Activated naive CD8-positive, alpha-beta T cell treated with anti-CD3 and anti-CD28 coated beads, Interleukin-2, amount 10 ng/mL, durations not matched to agents 7 days and 5 days (primary cell): ENCODE data around the gene GPR158. TPM values are rescaled to one million over a fixed set of nuclear protein-coding genes. Genes with fewer than 3 reads are reported as not detected.

Source experiments
- ATAC-seq: fragments of 150-1000 bp; cut with Tn5 transposase; one replicate; pipeline ENCODE4 v1.10.0; 2021; ENCODE audit warnings: low read depth, moderate library complexity
- POLR2A ChIA-PET: fragments of 350-600 bp; sonication (Branson Sonifier 250); formaldehyde crosslinking; loops from one replicate; lab custom pipeline; 2021; ENCODE audit warnings: antibody characterized with exemption; lab: Charles Lee
- DNase-seq: peaks from one replicate; pipeline ENCODE4 v3.0.0; 2021
- H3K27ac Mint-ChIP-seq: one replicate; pipeline ENCODE4 v1.8.0; 2022; ENCODE audit warnings: mild to moderate bottlenecking, mixed read lengths
- H3K27me3 Mint-ChIP-seq: one replicate; pipeline ENCODE4 v1.8.0; 2022; ENCODE audit warnings: mild to moderate bottlenecking, moderate library complexity, mixed read lengths
- H3K36me3 Mint-ChIP-seq: one replicate; pipeline ENCODE4 v1.8.0; 2021; ENCODE audit warnings: mild to moderate bottlenecking, mixed read lengths
- H3K4me1 Mint-ChIP-seq: one replicate; pipeline ENCODE4 v1.8.0; 2021; ENCODE audit warnings: mixed read lengths
- H3K4me3 Mint-ChIP-seq: one replicate; pipeline ENCODE4 v1.8.0; 2022; ENCODE audit warnings: mild to moderate bottlenecking, moderate library complexity, mixed read lengths
- H3K9me3 Mint-ChIP-seq: one replicate; pipeline ENCODE4 v1.8.0; 2021; ENCODE audit warnings: mixed read lengths
- total RNA-seq, 2 experiments: library from RNA; stranded (reverse); gene quantifications; one replicate each; pipeline ENCODE4 v1.2.3, GENCODE V29; 2021

The GPR158 gene
- total RNA-seq, 2 experiments from 2014 or later = not detected

GRCh38 chr10:25222085-25222660 is 47.4 kb downstream of the GPR158 start:
- no peaks in the 10 kb centered on the region for H3K4me1 Mint-ChIP-seq
- peaks cover 7% of the 10 kb centered on the region for H3K27me3 Mint-ChIP-seq
- no peaks in the 10 kb centered on the region for H3K36me3 Mint-ChIP-seq
- H3K9me3 Mint-ChIP-seq = no peaks in the 10 kb centered on the region
- ATAC-seq (no peak), DNase-seq (no peak)
- H3K4me3 Mint-ChIP-seq = no peak overlapping the region
- POLR2A ChIA-PET = no interaction called here
- no peak overlapping the region for H3K27ac Mint-ChIP-seq

- no peaks in the 10 kb centered on the region for H3K36me3 Mint-ChIP-seq
- ATAC-seq (no peak), DNase-seq (no peak)
- H3K4me3 Mint-ChIP-seq = no peak overlapping the region
- H3K9me3 Mint-ChIP-seq = no peaks in the 10 kb centered on the region
- H3K4me1 Mint-ChIP-seq = no peaks in the 10 kb centered on the region
- no peak overlapping the region for H3K27ac Mint-ChIP-seq
- POLR2A ChIA-PET = no interaction called here
- H3K27me3 Mint-ChIP-seq = no peaks in the 10 kb centered on the region
Measured at GRCh38 chr10:25226775-25227682, 52.2 kb downstream of the GPR158 start.

DNA sequence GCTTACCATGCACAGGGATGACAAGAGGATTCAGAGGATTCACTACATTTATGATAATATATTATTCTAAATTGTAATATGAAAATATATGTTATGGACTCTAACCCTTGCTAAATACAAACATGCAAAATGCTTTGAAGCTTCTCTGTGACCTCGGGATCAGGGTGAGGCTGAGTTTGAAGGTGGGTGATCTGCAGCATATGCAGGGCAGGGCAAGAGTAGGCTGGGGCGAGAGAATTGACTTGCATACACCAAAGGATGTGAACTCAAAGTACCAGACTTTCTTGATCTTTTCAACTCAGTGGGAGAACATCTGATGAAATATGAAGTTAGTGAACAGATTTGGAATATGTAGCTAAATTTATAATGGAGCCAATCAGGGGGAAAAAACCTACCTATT is 57.0 kb downstream of the GPR158 start:
- no peak for DNase-seq
- Mint-ChIP-seq H3K36me3 (no peaks in the 10 kb centered on the region), H3K9me3 (no peaks in the 10 kb centered on the region), H3K4me3 (no peak overlapping the region), H3K27me3 (no peaks in the 10 kb centered on the region), H3K4me1 (no peaks in the 10 kb centered on the region), H3K27ac (no peak overlapping the region)
- ATAC-seq = no peak
- POLR2A ChIA-PET = no interaction called here

DNA sequence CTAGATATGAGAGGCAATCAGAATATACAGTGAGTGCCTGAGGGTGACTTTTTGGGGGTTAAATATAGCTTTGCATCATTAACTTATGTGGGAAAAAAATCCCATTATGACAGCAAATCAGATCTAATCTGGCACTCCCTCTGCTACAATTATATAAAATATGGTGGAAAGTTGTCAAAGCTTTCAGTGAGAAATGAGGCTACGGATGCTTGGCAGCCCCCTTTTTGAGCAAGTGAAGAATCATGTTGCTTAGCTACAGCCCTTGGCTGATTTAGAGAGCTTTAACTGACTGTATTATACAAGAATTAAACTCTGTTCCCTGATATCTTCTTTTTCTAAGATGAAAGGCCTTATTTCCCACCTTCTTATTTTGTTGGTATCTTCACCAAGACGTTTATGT is 57.4 kb downstream of the GPR158 start:
- Mint-ChIP-seq H3K36me3 (no peaks in the 10 kb centered on the region), H3K27ac (no peak overlapping the region), H3K4me1 (no peaks in the 10 kb centered on the region), H3K4me3 (no peak overlapping the region), H3K27me3 (no peaks in the 10 kb centered on the region), H3K9me3 (no peaks in the 10 kb centered on the region)
- no peak for DNase-seq
- ATAC-seq = no peak
- POLR2A ChIA-PET = no interaction called here

GRCh38 chr10:25245165-25245564 is 70.4 kb downstream of the GPR158 start:
- DNase-seq = no peak
- Mint-ChIP-seq H3K36me3 (no peaks in the 10 kb centered on the region), H3K27ac (no peak overlapping the region), H3K9me3 (no peaks in the 10 kb centered on the region), H3K27me3 (no peaks in the 10 kb centered on the region), H3K4me1 (no peaks in the 10 kb centered on the region), H3K4me3 (no peak overlapping the region)
- ATAC-seq = no peak
- POLR2A ChIA-PET = no interaction called here

- no peak overlapping the region for H3K4me3 Mint-ChIP-seq
- DNase-seq (no peak), ATAC-seq (no peak)
- H3K4me1 Mint-ChIP-seq = no peaks in the 10 kb centered on the region
- no peak overlapping the region for H3K27ac Mint-ChIP-seq
- H3K36me3 Mint-ChIP-seq = no peaks in the 10 kb centered on the region
- no peaks in the 10 kb centered on the region for H3K27me3 Mint-ChIP-seq
- H3K9me3 Mint-ChIP-seq = no peaks in the 10 kb centered on the region
- POLR2A ChIA-PET = no interaction called here
Measured at GRCh38 chr10:25257646-25258045, 82.8 kb downstream of the GPR158 start.

DNA sequence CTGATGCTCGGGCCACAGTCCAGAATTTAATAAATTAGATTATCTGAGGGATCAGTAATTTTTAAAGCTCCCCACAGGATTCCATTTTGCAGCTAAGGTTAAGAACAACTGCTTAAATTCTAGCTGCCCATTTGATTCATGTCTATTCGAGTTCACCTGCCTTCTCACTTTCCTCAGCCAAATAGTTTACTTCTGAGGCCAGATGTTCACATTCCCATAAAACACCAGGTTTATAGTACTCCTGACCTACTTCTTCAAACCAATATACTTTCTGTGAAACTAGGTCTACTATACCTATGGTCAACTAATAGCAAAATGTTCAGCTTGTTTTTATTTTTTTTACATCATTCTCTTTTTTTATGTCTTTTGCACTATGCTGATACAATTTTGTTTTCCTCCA is 86.3 kb downstream of the GPR158 start:
- H3K4me1 Mint-ChIP-seq = no peaks in the 10 kb centered on the region
- H3K27me3 Mint-ChIP-seq = no peaks in the 10 kb centered on the region
- H3K36me3 Mint-ChIP-seq = no peaks in the 10 kb centered on the region
- POLR2A ChIA-PET = no interaction called here
- H3K27ac Mint-ChIP-seq = no peak overlapping the region
- no peak for ATAC-seq
- no peak overlapping the region for H3K4me3 Mint-ChIP-seq
- no peaks in the 10 kb centered on the region for H3K9me3 Mint-ChIP-seq
- DNase-seq = no peak

- POLR2A ChIA-PET = no interaction called here
- no peak for ATAC-seq
- Mint-ChIP-seq H3K27me3 (no peaks in the 10 kb centered on the region), H3K9me3 (no peaks in the 10 kb centered on the region), H3K36me3 (no peaks in the 10 kb centered on the region), H3K4me1 (no peaks in the 10 kb centered on the region), H3K27ac (no peak overlapping the region), H3K4me3 (no peak overlapping the region)
- DNase-seq = no peak
Measured at GRCh38 chr10:25261558-25261957, 86.8 kb downstream of the GPR158 start.

DNA sequence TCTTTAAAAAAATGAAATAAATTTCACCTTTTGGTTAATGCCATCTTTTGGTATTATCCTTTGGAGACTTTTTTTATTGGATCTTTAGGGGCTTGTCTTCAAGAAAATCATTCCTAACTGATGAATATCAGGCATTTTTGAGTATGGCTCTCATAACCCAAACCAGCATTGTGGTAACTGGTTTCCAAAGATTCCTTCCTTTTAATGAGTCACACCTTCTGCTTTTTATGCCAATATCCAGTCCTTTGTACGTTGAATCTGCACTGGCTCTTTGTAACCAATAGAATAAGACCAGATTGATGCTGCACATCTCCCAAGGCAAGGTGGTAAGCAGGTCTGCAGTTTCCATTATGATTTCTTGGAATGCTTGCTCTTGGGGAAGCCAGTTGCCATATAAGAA is 89.1 kb downstream of the GPR158 start:
- H3K36me3 Mint-ChIP-seq = no peaks in the 10 kb centered on the region
- H3K9me3 Mint-ChIP-seq = no peaks in the 10 kb centered on the region
- no peaks in the 10 kb centered on the region for H3K4me1 Mint-ChIP-seq
- no peaks in the 10 kb centered on the region for H3K27me3 Mint-ChIP-seq
- POLR2A ChIA-PET = no interaction called here
- no peak overlapping the region for H3K27ac Mint-ChIP-seq
- no peak overlapping the region for H3K4me3 Mint-ChIP-seq
- ATAC-seq = no peak
- no peak for DNase-seq

- H3K36me3 Mint-ChIP-seq = no peaks in the 10 kb centered on the region
- DNase-seq = no peak
- no peak overlapping the region for H3K4me3 Mint-ChIP-seq
- POLR2A ChIA-PET = no interaction called here
- no peaks in the 10 kb centered on the region for H3K4me1 Mint-ChIP-seq
- peaks cover 11% of the 10 kb centered on the region for H3K9me3 Mint-ChIP-seq
- H3K27ac Mint-ChIP-seq = no peak overlapping the region
- H3K27me3 Mint-ChIP-seq = no peaks in the 10 kb centered on the region
- ATAC-seq = no peak
Measured at GRCh38 chr10:25278180-25278579, 103.4 kb downstream of the GPR158 start.

DNA sequence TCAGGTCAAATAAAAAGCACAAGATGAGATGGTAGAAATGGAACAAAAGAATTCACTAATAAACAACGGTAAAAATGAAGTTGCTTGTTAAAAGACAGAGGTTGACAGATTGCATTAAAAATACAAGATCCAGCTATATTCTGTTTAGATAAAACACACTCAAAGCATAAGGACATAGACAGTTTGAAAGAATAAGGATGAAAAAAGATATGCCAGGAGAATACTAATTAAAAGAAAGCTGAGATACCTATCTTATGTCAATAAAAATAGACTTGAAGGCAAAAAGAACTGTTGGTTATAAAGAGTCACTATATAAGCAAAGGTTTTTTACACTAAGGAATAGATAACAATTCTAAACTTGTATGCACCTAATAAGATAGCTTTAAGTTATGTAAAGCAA is 105.3 kb downstream of the GPR158 start:
- Mint-ChIP-seq H3K36me3 (no peaks in the 10 kb centered on the region), H3K27ac (no peak overlapping the region), H3K27me3 (no peaks in the 10 kb centered on the region), H3K4me3 (no peak overlapping the region), H3K4me1 (no peaks in the 10 kb centered on the region), H3K9me3 (peaks cover 11% of the 10 kb centered on the region)
- ATAC-seq = no peak
- DNase-seq = no peak
- POLR2A ChIA-PET = no interaction called here

DNA sequence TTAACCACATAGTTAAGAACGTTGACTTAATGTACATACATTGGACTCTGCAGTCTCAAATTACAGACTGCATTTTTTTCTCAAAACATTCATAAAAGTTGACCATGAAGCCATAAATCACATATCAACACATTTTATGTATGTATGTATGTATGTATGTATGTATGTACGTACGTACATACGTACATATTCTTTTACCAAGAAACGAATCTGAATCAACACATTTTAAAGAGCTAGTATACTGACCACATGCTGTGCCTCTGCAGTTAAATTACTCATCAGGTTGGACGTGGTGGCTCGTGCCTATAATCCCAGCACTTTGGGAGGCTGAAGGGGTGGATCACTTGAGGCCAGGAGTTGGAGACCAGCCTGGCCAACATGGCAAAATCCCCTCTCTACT is 105.8 kb downstream of the GPR158 start:
- POLR2A ChIA-PET = no interaction called here
- no peaks in the 10 kb centered on the region for H3K27me3 Mint-ChIP-seq
- no peaks in the 10 kb centered on the region for H3K4me1 Mint-ChIP-seq
- DNase-seq = no peak
- no peak overlapping the region for H3K27ac Mint-ChIP-seq
- peaks cover 14% of the 10 kb centered on the region for H3K9me3 Mint-ChIP-seq
- H3K4me3 Mint-ChIP-seq = no peak overlapping the region
- no peaks in the 10 kb centered on the region for H3K36me3 Mint-ChIP-seq
- ATAC-seq = no peak

GRCh38 chr10:25285809-25286208 is 111.0 kb downstream of the GPR158 start:
- H3K4me3 Mint-ChIP-seq = no peak overlapping the region
- H3K4me1 Mint-ChIP-seq = no peaks in the 10 kb centered on the region
- H3K27me3 Mint-ChIP-seq = no peaks in the 10 kb centered on the region
- POLR2A ChIA-PET = no interaction called here
- no peaks in the 10 kb centered on the region for H3K36me3 Mint-ChIP-seq
- DNase-seq (no peak), ATAC-seq (no peak)
- H3K27ac Mint-ChIP-seq = no peak overlapping the region
- H3K9me3 Mint-ChIP-seq = peaks cover 11% of the 10 kb centered on the region

DNA sequence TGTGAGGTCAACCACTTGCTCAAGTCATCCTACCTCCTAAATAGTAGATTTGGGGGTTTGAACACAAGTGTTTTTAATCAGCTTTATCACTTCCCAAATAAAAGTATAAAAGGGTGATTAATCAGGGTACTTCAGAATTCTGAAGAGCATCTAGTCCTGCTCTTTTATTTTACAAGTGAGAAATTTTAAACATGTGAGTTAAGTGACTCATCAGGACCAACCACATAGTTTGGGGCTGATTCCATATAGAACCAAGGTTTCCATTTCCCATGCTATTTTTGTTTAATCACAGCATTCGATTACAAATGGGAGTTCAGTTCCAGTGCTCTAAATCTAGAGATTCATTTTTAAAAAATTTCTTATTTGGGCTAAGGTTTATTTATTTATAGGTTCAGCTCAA is 113.4 kb downstream of the GPR158 start:
- no peak for ATAC-seq
- DNase-seq = no peak
- Mint-ChIP-seq H3K9me3 (peaks cover 11% of the 10 kb centered on the region), H3K4me3 (no peak overlapping the region), H3K27me3 (no peaks in the 10 kb centered on the region), H3K36me3 (no peaks in the 10 kb centered on the region), H3K27ac (no peak overlapping the region), H3K4me1 (no peaks in the 10 kb centered on the region)
- POLR2A ChIA-PET = no interaction called here
